EH (cell line): ENCODE measurements around the gene GRID2.

ENCODE experiments used
- DNase-seq: peaks from one replicate; pipeline ENCODE4 v3.0.0-alpha.2; 2015; ENCODE audit warnings: low read depth

GRID2 gene

GRCh38 chr4:93414041-93414550 lies 1110.3 kb downstream of the GRID2 start:
- DNase-seq: no peak

- no peak for DNase-seq
Measured at GRCh38 chr4:93416344-93417128, 1112.8 kb downstream of the GRID2 start.

- DNase-seq: no peak
Measured at GRCh38 chr4:93431371-93431770, 1127.6 kb downstream of the GRID2 start.

- DNase-seq: no peak
Measured at GRCh38 chr4:93433840-93434239, 1130.1 kb downstream of the GRID2 start.

GRCh38 chr4:93436000-93436626 lies 1132.3 kb downstream of the GRID2 start:
- no peak for DNase-seq

GRCh38 chr4:93437991-93438390 lies 1134.2 kb downstream of the GRID2 start:
- no peak for DNase-seq

- DNase-seq: no peak
Measured at GRCh38 chr4:93444860-93445259, 1141.1 kb downstream of the GRID2 start.

GRCh38 chr4:93446038-93446437 lies 1142.3 kb downstream of the GRID2 start:
- no peak for DNase-seq

- no peak for DNase-seq
Measured at GRCh38 chr4:93448691-93449293, 1145.0 kb downstream of the GRID2 start.

GRCh38 chr4:93451954-93452353 lies 1148.2 kb downstream of the GRID2 start:
- no peak for DNase-seq

- DNase-seq: no peak
Measured at GRCh38 chr4:93461541-93461940, 1157.8 kb downstream of the GRID2 start.

- DNase-seq: no peak
Measured at GRCh38 chr4:93466446-93466845, 1162.7 kb downstream of the GRID2 start.

- DNase-seq: no peak
Measured at GRCh38 chr4:93467484-93468155, 1163.9 kb downstream of the GRID2 start.

GRCh38 chr4:93469560-93469959 lies 1165.8 kb downstream of the GRID2 start:
- DNase-seq: no peak

GRCh38 chr4:93475730-93476129 lies 1172.0 kb downstream of the GRID2 start:
- no peak for DNase-seq

GRCh38 chr4:93478805-93479204 lies 1175.0 kb downstream of the GRID2 start:
- DNase-seq: no peak

- no peak for DNase-seq
Measured at GRCh38 chr4:93480452-93480851, 1176.7 kb downstream of the GRID2 start.

GRCh38 chr4:93495346-93495745 lies 1191.6 kb downstream of the GRID2 start:
- no peak for DNase-seq

- no peak for DNase-seq
Measured at GRCh38 chr4:93501244-93501643, 1197.5 kb downstream of the GRID2 start.

GRCh38 chr4:93501946-93502345 lies 1198.2 kb downstream of the GRID2 start:
- DNase-seq: no peak

- no peak for DNase-seq
Measured at GRCh38 chr4:93502991-93503390, 1199.2 kb downstream of the GRID2 start.

GRCh38 chr4:93513851-93514250 lies 1210.1 kb downstream of the GRID2 start:
- no peak for DNase-seq

GRCh38 chr4:93515208-93515607 lies 1211.4 kb downstream of the GRID2 start:
- no peak for DNase-seq
